Skeletal muscle cell (primary cell): ENCODE results near the gene CCDC74B.
A peak's percentile ranks its signal among the peaks of the same experiment; 100 is the strongest.
"Not testable (repeated sequence)": the region's sequence is repeated elsewhere in the genome, so short reads cannot be mapped to it uniquely, and the experiment has no call there.

Experiments
- DNase-seq: peaks from one replicate; pipeline ENCODE4 v3.0.0-alpha.2; 2010; ENCODE audit warnings: low read depth
- H3K4me3 ChIP-seq: 2 replicates; pipeline ENCODE4 v1.5.1; 2011; ENCODE audit warnings: low read depth, mild to moderate bottlenecking, control low read depth, low read length, moderate library complexity

CCDC74B gene

GRCh38 chr2:130145006-130145414 is at the start of gene CCDC74B:
Gene CCDC74B, minus strand, starts transcription at chr2:130145112. Its CDS starts 116 bp downstream, at chr2:130144996.
- H3K4me3 ChIP-seq = peak within 1 kb of the TSS; percentile 44
- not testable (repeated sequence) for DNase-seq

GRCh38 chr2:130193824-130194223 is 48.9 kb upstream of the CCDC74B start:
- DNase-seq, H3K4me3 ChIP-seq: not testable (repeated sequence)

- DNase-seq, H3K4me3 ChIP-seq: not testable (repeated sequence)
These were observed 47.5 kb upstream of the CCDC74B start for GRCh38 chr2:130192451-130192850.

GRCh38 chr2:130191319-130191718 is 46.4 kb upstream of the CCDC74B start:
- not testable (repeated sequence) for DNase-seq, H3K4me3 ChIP-seq

GRCh38 chr2:130190237-130190636 is 45.3 kb upstream of the CCDC74B start:
- no peak overlapping the region for H3K4me3 ChIP-seq
- DNase-seq = no peak

GRCh38 chr2:130188958-130189357 is 44.0 kb upstream of the CCDC74B start:
- DNase-seq, H3K4me3 ChIP-seq: not testable (repeated sequence)

GRCh38 chr2:130187859-130188792 is 43.2 kb upstream of the CCDC74B start:
- DNase-seq, H3K4me3 ChIP-seq: not testable (repeated sequence)

GRCh38 chr2:130187268-130187667 is 42.4 kb upstream of the CCDC74B start:
- DNase-seq = no peak
- no peak overlapping the region for H3K4me3 ChIP-seq

GRCh38 chr2:130186391-130186790 is 41.5 kb upstream of the CCDC74B start:
- no peak overlapping the region for H3K4me3 ChIP-seq
- no peak for DNase-seq

- DNase-seq = no peak
- H3K4me3 ChIP-seq = no peak overlapping the region
These were observed 41.0 kb upstream of the CCDC74B start for GRCh38 chr2:130185896-130186295.

GRCh38 chr2:130185436-130185835 is 40.5 kb upstream of the CCDC74B start:
- no peak overlapping the region for H3K4me3 ChIP-seq
- DNase-seq = no peak

GRCh38 chr2:130183512-130184373 is 38.8 kb upstream of the CCDC74B start:
- peak overlapping the region; percentile 93 for H3K4me3 ChIP-seq
- DNase-seq = no peak

GRCh38 chr2:130182826-130183511 is 38.1 kb upstream of the CCDC74B start:
- DNase-seq = not testable (repeated sequence)

GRCh38 chr2:130181880-130182682 is 37.2 kb upstream of the CCDC74B start, which contains the start of gene MZT2B:
Gene MZT2B, plus strand, starts transcription at chr2:130182262. Its CDS starts 21 bp downstream, at chr2:130182283.
- peak within 1 kb of the TSS; percentile 93 for H3K4me3 ChIP-seq
- peak; percentile 38 for DNase-seq

More at GRCh38 chr2:130182826-130183511, 38.1 kb upstream of the CCDC74B start:
- peak overlapping the region; percentile 93 for H3K4me3 ChIP-seq

GRCh38 chr2:130181325-130181879 is 36.5 kb upstream of the CCDC74B start, which contains the start of gene SMPD4:
Gene SMPD4, minus strand, starts transcription at chr2:130181602. Its CDS starts 5,010 bp downstream, at chr2:130176592.
- H3K4me3 ChIP-seq = peak within 1 kb of the TSS; percentile 93
- peak; percentile 85 for DNase-seq

- not testable (repeated sequence) for DNase-seq
- peak overlapping the region; percentile 93 for H3K4me3 ChIP-seq
These were observed 35.8 kb upstream of the CCDC74B start for GRCh38 chr2:130180404-130181324.

- DNase-seq, H3K4me3 ChIP-seq: not testable (repeated sequence)
These were observed 30.0 kb upstream of the CCDC74B start for GRCh38 chr2:130174866-130175265.
